Measurements from ENCODE around the gene PPP1R12A. TPM values are rescaled to one million over a fixed set of nuclear protein-coding genes. Genes with fewer than 3 reads are reported as not detected.

The PPP1R12A gene
- total RNA-seq, 2 experiments from 2014 or later: 65.6 to 76.4 TPM

- H3K4me1 ChIP-seq (ENCODE audit: insufficient read depth, low read length): peaks cover 6% of the 10 kb centered on the region
- Mint-ChIP-seq H3K36me3 (ENCODE audit: low read depth) (peaks cover 24% of the 10 kb centered on the region), H3K4me3 (peak overlapping the region; percentile 87), H3K27me3 (no peaks in the 10 kb centered on the region), H3K4me1 (ENCODE audit: low read depth) (peaks cover 53% of the 10 kb centered on the region), H3K9me3 (no peaks in the 10 kb centered on the region), H3K27ac (peak overlapping the region; percentile 96)
- intact Hi-C loops (cut with DNase I, micrococcal nuclease): loop anchor here in 1 of 2 experiments (5.0 to 10.0 kb wide), 2 partner anchors 47 to 100 kb away; no protein-coding TSS in a partner anchor
- ChIA-PET POLR2A (interaction anchor here (1.1 to 1.7 kb wide), 7 partner anchors 16 to 150 kb away, joined by 3 to 9 read pairs (median 3); no protein-coding TSS in a partner anchor), CTCF (no interaction called here)
- DNase-seq (peak in 9 of 14 experiments; percentile 5 to 67 (median 24)), ATAC-seq (ENCODE audit: poor library complexity) (peak; percentile 15)
- TF ChIP-seq, protein P1, sequence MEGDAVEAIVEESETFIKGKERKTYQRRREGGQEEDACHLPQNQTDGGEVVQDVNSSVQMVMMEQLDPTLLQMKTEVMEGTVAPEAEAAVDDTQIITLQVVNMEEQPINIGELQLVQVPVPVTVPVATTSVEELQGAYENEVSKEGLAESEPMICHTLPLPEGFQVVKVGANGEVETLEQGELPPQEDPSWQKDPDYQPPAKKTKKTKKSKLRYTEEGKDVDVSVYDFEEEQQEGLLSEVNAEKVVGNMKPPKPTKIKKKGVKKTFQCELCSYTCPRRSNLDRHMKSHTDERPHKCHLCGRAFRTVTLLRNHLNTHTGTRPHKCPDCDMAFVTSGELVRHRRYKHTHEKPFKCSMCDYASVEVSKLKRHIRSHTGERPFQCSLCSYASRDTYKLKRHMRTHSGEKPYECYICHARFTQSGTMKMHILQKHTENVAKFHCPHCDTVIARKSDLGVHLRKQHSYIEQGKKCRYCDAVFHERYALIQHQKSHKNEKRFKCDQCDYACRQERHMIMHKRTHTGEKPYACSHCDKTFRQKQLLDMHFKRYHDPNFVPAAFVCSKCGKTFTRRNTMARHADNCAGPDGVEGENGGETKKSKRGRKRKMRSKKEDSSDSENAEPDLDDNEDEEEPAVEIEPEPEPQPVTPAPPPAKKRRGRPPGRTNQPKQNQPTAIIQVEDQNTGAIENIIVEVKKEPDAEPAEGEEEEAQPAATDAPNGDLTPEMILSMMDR (IDR thresholded peaks at IDR 0.05): no peak
- H3K27me3 ChIP-seq (ENCODE audit: control insufficient read depth in 1 of 2, insufficient read depth in 2 of 2, low read length in 2 of 2): no peaks in the 10 kb centered on the region
- H3K27ac ChIP-seq (ENCODE audit: low read depth in 1 of 2, low read length in 2 of 2): peak overlapping the region; percentile 83 to 85
- H3K4me3 ChIP-seq (ENCODE audit: low read length): peak overlapping the region; percentile 69
- H3K9me3 ChIP-seq (ENCODE audit: control insufficient read depth in 1 of 2, insufficient read depth in 1 of 2, low read length in 2 of 2): no peaks in the 10 kb centered on the region
- no peaks in the 10 kb centered on the region for H3K36me3 ChIP-seq (ENCODE audit: insufficient read depth, low read length)
These were observed 446 bp downstream of the PPP1R12A start for GRCh38 chr12:79934281-79935020.

DNA sequence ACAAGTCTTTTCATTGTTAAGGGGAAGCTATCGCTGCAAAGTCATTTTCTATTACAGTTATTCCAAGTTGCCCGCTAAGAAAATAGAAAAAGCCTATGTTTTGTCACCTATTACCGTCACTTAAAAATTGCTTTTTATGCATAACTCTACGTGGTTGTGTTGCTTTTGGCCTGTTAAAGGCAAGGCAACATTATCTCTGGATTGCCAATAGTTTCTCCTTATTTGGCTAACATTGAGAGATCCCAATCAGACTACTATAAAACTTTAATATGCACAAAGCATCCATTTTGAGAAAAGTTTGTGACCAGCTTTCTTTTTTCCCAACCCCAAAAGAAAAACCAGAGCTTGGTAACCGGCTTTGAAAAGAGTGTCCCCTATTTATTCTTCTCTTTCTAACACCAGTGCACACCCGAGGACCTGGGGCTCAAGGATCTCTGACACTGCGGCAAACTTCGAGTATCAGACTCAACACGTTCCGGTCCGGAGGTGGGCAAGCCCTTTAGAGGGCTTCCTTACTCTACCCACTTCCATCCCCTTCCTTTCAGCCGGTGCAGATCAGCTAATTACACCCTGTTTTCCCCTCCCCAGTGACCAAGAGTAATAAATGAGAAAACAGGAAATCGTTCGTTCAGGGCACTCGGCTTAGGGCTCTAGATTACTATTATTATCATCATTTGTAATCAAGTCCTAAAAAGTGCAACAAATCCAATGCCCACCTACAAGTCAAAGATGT is 1.2 kb downstream of the PPP1R12A start:
- ATAC-seq (ENCODE audit: poor library complexity): no peak
- intact Hi-C loops (cut with DNase I, micrococcal nuclease): loop anchor here in 1 of 2 experiments (10.0 kb wide), 1 partner anchor 99 kb away; no protein-coding TSS in a partner anchor
- POLR2A ChIA-PET: interaction anchor here (1.1 to 1.7 kb wide), 6 partner anchors 15 to 150 kb away, joined by 3 to 9 read pairs (median 4); no protein-coding TSS in a partner anchor

GRCh38 chr12:79933043-79933442 is 1.9 kb downstream of the PPP1R12A start:
- Histone ChIP-seq H3K9me3 (ENCODE audit: control insufficient read depth in 1 of 2, insufficient read depth in 1 of 2, low read length in 2 of 2) (no peaks in the 10 kb centered on the region), H3K27ac (ENCODE audit: low read depth in 1 of 2, low read length in 2 of 2) (no peak overlapping the region), H3K4me3 (ENCODE audit: low read length) (peak overlapping the region; percentile 69), H3K4me1 (ENCODE audit: insufficient read depth, low read length) (peaks cover 16% of the 10 kb centered on the region), H3K27me3 (ENCODE audit: control insufficient read depth in 1 of 2, insufficient read depth in 2 of 2, low read length in 2 of 2) (no peaks in the 10 kb centered on the region), H3K36me3 (ENCODE audit: insufficient read depth, low read length) (no peaks in the 10 kb centered on the region)
- intact Hi-C loops (cut with DNase I, micrococcal nuclease): loop anchor here in 1 of 2 experiments (10.0 kb wide), 1 partner anchor 98 kb away; no protein-coding TSS in a partner anchor
- H3K27me3 Mint-ChIP-seq: no peaks in the 10 kb centered on the region
- ChIA-PET POLR2A (interaction anchor here (1.3 to 1.7 kb wide), 2 partner anchors 14 to 57 kb away, joined by 6 to 9 read pairs; no protein-coding TSS in a partner anchor), CTCF (no interaction called here)
- H3K27ac Mint-ChIP-seq: peak overlapping the region; percentile 96
- H3K4me1 Mint-ChIP-seq (ENCODE audit: low read depth): peaks cover 66% of the 10 kb centered on the region
- TF ChIP-seq, protein P1 (IDR thresholded peaks at IDR 0.05): no peak
- no peaks in the 10 kb centered on the region for H3K9me3 Mint-ChIP-seq
- peak overlapping the region; percentile 87 for H3K4me3 Mint-ChIP-seq
- peaks cover 24% of the 10 kb centered on the region for H3K36me3 Mint-ChIP-seq (ENCODE audit: low read depth)
- DNase-seq (no peak), ATAC-seq (ENCODE audit: poor library complexity) (no peak)

More for the DNA sequence above, 1.2 kb downstream of the PPP1R12A start:
- H3K9me3 Mint-ChIP-seq: no peaks in the 10 kb centered on the region
- CTCF ChIA-PET: no interaction called here
- TF ChIP-seq, protein P1 (IDR thresholded peaks at IDR 0.05): no peak
- H3K27me3 Mint-ChIP-seq: no peaks in the 10 kb centered on the region
- H3K27ac Mint-ChIP-seq: peak overlapping the region; percentile 96
- H3K4me1 Mint-ChIP-seq (ENCODE audit: low read depth): peaks cover 59% of the 10 kb centered on the region
- Histone ChIP-seq H3K27ac (ENCODE audit: low read depth in 1 of 2, low read length in 2 of 2) (peak overlapping the region; percentile 83 to 85), H3K9me3 (ENCODE audit: control insufficient read depth in 1 of 2, insufficient read depth in 1 of 2, low read length in 2 of 2) (no peaks in the 10 kb centered on the region), H3K36me3 (ENCODE audit: insufficient read depth, low read length) (no peaks in the 10 kb centered on the region), H3K4me3 (ENCODE audit: low read length) (peak overlapping the region; percentile 69), H3K4me1 (ENCODE audit: insufficient read depth, low read length) (peaks cover 13% of the 10 kb centered on the region), H3K27me3 (ENCODE audit: control insufficient read depth in 1 of 2, insufficient read depth in 2 of 2, low read length in 2 of 2) (no peaks in the 10 kb centered on the region)
- peak overlapping the region; percentile 87 for H3K4me3 Mint-ChIP-seq
- DNase-seq: peak in 4 of 14 experiments; percentile 2 to 63 (median 30)
- peaks cover 24% of the 10 kb centered on the region for H3K36me3 Mint-ChIP-seq (ENCODE audit: low read depth)

Data from CD4-positive, alpha-beta T cell (primary cell).